Mammary epithelial cell (primary cell): ENCODE results near the gene FAM149A.

Source experiments
- EZH2 ChIP-seq: IDR thresholded peaks from 2 replicates; pipeline ENCODE4 v1.6.1; 2012; ENCODE audit warnings: low read length, inconsistent platforms, borderline replicate concordance
- TF ChIP-seq, protein P1 (sequence below), 2 donors: IDR thresholded peaks in 1 of 2; conservative IDR thresholded peaks in 1 of 2; 2 replicates each; pipeline ENCODE4 v1.5.1; 2011 to 2012; ENCODE audit warnings: inconsistent platforms in 2 of 2, low read length in 2 of 2, mild to moderate bottlenecking in 2 of 2, control low read depth in 1 of 2, low read depth in 1 of 2; ENCODE audit not compliant: insufficient read depth in 1 of 2; ENCODE audit errors: extremely low read depth in 1 of 2

DNA sequence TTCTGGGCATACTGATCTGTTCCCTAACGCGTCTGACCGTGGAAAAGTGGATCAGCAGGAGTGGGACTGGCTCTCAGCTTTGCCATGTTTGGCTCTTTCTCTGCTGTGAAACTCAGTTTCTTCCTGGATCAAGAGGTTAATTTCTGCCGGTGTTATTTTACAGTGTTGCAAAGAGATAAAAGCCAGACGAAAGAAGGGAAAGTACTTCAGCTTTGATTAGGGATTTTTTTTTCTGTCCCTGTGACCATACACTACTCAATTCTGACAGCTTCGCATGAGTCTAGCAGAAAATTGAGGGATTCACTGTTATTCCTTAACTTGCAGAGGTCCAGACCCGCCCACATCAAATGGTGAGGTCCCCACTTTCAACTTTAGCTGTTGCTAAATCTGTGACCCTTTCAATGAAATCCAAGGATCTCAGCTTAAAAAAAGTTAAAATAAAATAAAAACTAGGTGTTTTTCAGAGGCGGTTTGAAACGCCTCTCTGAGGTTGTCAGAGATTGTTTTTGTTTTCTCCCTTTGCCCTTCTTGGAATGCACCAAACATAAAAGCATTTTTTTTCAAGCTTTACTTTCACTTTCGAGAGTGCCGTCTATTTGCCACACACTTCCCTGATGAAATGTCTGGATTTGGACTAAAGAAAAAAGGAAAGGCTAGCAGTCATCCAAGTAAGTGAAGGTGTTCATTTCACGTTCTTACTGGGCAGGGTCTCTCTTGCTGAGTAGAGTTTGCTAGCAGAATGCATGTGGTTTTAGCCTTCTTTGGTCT, 35.7 kb upstream of the FAM149A start, which contains the start of gene TLR3:
- TF ChIP-seq, protein P1, sequence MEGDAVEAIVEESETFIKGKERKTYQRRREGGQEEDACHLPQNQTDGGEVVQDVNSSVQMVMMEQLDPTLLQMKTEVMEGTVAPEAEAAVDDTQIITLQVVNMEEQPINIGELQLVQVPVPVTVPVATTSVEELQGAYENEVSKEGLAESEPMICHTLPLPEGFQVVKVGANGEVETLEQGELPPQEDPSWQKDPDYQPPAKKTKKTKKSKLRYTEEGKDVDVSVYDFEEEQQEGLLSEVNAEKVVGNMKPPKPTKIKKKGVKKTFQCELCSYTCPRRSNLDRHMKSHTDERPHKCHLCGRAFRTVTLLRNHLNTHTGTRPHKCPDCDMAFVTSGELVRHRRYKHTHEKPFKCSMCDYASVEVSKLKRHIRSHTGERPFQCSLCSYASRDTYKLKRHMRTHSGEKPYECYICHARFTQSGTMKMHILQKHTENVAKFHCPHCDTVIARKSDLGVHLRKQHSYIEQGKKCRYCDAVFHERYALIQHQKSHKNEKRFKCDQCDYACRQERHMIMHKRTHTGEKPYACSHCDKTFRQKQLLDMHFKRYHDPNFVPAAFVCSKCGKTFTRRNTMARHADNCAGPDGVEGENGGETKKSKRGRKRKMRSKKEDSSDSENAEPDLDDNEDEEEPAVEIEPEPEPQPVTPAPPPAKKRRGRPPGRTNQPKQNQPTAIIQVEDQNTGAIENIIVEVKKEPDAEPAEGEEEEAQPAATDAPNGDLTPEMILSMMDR (conservative IDR thresholded peaks at IDR 0.05 in 1 of 2, IDR thresholded peaks at IDR 0.05 in 1 of 2; ENCODE audit: extremely low read depth in 1 of 2, insufficient read depth in 1 of 2, low read depth in 1 of 2, low read length in 2 of 2): no peak
- TF ChIP-seq EZH2: no peak
